AG08395 (cell line): Measurements from ENCODE around the gene PIP5KL1.

ENCODE experiments used
- DNase-seq: peaks from one replicate; pipeline ENCODE4 v3.0.0; 2012; ENCODE audit warnings: mixed read lengths, low spot score

The PIP5KL1 gene

DNA sequence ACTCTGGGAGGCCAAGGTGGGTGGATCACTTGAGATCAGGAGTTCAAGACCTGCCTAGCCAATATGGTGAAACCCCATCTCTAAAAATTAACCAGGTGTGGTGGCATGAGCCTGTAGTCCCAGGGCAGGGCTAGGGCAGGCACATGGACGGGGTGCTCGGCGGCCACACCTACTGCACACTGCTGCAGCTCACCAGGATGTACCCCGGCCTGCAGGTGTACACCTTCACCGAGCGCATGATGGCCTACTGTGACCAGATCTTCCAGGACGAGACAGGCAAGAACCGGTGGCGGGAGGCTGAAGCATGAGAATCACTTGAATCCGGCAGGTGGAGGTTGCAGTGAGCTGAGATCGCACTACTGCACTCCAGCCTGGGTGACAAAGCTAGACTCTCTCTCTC, 16.9 kb downstream of the PIP5KL1 start:
- no peak for DNase-seq

DNA sequence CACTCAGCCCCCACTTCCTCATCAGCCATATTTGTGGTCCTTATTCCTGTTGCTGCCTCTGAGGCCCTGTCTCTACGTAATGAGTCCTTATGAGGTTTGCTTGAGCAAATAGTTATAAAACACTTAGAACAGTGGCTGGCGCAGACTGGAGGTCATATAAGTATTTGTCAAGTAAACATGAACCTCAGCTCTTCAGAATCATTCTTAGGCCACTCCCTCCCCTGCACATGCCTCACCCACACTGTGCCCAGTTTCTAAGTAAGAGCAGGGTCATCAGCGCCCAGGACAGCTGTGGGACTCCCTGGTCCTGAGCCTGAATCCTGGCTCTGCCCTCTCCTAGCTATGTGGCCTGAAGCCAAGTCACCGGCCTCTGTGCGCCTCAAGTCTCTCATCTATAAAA, 17.7 kb downstream of the PIP5KL1 start:
- no peak for DNase-seq

DNA sequence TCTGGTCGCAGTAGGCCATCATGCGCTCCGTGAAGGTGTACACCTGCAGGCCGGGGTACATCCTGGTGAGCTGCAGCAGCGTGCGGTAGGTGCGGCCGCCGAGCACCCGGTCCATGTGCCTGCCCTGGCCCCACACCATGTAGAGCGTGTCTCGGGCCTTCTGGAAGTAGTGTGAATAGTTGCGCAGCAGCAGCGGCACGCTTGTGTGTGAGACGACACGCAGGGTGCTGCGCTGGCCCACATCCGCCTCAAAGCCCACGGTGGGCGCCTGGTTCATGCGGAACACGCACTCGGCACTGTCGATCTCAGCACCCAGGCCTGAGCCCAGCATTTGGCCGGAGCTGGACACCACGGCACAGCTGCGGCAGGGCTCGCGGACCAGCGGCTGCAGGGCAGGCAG, 18.3 kb downstream of the PIP5KL1 start:
- DNase-seq: no peak

GRCh38 chr9:127910613-127911205, 19.9 kb downstream of the PIP5KL1 start:
- DNase-seq: peak; percentile 51

DNA sequence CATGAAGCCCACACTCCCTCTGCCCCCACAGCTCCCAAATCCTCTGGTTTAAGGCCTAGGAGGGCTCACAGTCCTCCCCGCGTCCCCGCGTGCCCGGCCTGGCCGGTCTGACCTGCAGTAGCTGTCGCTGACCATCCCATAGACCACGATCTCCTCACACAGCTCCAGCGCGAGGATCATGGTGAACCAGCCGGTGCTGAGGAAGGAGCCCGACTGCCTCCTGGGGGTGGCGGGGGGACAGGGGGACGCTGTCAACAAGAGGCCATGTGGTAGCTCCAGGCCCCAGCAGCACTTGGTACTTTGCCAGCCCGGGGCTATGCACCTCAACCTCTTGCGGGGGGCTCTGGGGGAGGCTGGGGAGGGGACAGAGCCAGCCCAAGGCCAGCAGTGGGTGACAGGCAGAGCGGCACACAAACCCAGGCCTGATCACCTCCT, 20.7 kb downstream of the PIP5KL1 start:
- no peak for DNase-seq

GRCh38 chr9:127908660-127908926, 22.0 kb downstream of the PIP5KL1 start:
- no peak for DNase-seq

GRCh38 chr9:127907867-127908659, 22.5 kb downstream of the PIP5KL1 start:
- DNase-seq: no peak

DNA sequence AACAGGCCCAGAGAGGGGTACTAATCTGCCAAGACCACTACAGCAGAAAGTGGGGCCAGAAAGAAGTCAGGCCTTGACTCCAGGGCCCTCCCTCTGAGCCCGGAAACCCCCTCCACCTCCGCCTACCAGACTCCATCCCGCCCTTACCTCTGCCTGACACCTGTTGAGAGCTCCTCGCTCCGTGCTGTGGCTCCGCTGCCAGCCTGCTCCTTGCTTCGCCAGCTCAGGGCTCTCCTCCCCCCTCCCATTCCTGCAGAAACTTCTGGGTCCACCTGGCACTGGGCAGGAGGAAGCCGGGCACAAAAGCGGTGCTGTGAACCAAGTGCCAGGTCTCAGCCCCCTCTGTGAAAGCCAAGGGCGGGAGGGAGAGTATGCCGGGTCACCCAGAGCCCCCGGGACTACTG, 24.8 kb downstream of the PIP5KL1 start:
- no peak for DNase-seq

- DNase-seq: no peak
Measured at GRCh38 chr9:127905004-127905728, 25.4 kb downstream of the PIP5KL1 start.

- DNase-seq: no peak
Measured at GRCh38 chr9:127904561-127905003, 26.0 kb downstream of the PIP5KL1 start.

GRCh38 chr9:127903557-127904475, 26.8 kb downstream of the PIP5KL1 start:
- DNase-seq: no peak

- DNase-seq: peak; percentile 89
Measured at GRCh38 chr9:127899128-127899943, 31.2 kb downstream of the PIP5KL1 start, which contains the start of gene ST6GALNAC6. Gene ST6GALNAC6, minus strand, starts transcription at chr9:127899603. Its CDS starts 1,622 bp downstream, at chr9:127897981.

DNA sequence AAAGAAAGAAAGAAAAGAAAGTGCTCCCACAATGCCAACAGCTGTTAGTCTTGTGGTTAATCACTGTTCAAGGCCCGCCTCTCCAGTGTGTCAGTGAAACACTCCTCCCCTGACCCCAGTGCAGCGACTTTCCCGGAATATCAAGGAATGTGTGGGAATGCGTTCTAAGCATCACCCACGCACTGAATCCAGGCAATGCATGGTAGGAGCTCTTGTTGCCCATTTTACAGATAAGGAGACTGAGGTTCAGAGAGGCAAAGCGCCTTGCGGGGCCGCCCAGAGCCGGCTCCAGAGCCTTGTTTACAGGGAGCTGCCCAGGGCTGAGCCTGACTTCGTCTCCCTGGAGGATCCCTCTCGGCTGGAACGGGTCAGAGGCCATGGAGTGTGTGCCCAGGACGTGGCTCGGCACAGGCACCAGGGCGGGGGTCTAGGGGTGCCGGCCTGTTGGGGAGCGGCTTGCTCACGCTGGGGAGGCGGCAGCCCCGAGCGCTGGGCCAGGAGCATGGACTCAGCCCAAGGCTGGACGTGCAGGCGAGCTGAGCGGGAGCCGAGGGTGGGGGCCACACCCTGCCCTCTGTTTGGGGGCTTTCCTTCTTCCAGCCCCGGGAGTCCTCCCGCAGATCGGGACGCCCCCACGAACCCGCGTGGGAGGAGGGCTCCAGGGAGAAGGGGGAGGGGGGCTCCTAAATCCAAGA, 32.0 kb downstream of the PIP5KL1 start:
- peak; percentile 75 for DNase-seq

GRCh38 chr9:127897193-127897692, 33.3 kb downstream of the PIP5KL1 start:
- peak; percentile 90 for DNase-seq

DNA sequence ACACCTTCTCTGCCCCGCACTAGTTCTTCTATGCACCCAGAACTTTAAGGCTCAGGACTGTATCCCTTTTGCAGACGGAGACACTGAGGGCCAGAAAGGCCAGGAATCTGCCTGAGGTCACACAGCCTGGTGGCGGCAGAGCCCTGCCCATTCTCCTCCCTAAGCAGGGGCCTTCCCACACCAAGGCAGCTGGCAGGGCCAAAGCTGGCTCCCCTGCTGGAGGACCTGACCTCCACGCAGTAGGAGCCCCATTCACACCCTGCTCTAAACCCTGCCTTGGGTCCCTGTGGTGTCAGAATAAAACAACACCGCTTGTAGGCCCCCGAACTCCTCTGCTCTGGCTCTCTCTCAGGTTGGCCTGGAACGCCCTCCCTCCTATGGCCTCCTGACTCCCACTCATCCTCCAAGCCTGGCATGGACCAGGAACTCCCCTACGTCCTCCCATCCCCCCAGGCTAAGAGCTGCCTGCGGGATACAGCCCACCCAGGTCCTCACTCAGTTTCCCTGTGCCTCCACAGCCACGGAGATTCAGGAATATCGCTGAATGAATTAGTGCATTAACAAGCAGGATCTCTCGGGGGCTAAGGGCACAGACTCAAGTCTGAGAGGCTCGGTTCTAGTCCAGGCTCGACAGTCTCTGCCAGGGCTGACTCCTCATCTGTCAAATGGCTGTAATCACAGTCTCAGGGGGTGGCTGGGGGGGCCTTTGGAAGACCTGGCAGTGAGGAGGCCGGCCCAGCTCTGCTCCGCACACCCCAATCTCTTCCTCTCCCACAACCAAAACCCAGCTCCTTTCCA, 34.0 kb downstream of the PIP5KL1 start:
- no peak for DNase-seq

DNA sequence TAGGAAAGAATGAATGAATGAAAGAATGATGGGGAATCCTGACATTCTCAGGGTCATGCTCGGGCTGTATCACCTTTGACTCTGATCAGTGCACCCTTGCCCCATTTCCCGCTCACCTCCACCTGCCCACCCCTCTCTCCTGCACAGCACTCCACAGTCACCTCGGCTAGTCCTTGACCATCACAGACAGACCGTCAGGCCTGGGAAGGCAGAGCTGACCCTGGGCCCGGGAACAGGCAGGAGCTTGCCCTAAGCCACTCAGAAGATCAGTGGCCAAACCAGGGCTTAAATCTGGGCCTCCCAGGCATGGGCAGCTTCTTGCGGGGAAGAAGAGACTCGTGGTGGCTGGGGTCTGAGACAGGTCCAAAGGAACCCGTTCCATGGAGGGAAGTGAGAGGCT, 34.8 kb downstream of the PIP5KL1 start:
- no peak for DNase-seq

DNA sequence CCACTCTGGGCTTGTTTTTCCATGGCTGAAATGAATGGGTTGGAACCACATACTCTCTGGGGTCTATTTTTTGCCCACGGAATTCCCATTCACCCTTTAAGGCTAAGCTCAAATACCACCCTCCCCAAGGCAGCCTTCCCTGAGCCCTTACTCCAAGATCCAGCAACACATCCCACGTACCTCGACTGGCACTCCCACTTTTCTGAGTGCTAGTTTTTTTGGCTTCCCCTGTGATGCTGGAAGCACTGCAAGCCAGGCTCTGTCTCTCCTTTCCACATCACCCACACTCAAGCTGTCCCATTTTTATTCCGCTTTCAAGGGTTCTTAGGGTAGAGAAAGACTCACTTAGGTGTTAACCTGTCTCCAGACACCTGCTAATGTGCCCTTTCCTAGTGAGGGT, 37.2 kb downstream of the PIP5KL1 start:
- no peak for DNase-seq

DNA sequence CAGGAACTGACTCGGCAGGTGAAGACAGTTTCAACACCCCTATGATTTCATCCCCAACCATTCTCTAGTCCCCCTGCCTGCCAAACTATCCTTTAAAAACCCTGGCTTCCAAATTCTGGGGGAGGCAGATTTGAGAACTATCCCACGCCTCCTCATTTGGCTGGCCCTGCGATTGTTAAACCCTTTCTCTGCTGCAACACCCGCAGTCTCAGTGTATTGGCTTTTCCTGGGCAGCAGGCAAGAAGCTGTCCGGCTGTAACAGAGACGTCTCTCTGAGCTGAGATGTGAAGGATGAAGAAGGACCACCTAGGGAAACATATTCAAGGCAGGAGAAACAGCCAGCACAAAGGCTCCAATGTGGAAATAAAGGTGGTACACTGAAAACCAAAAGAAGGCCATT, 37.7 kb downstream of the PIP5KL1 start:
- DNase-seq: no peak

- DNase-seq: no peak
Measured at GRCh38 chr9:127890053-127890452, 40.5 kb downstream of the PIP5KL1 start.
